Liver (tissue), 9 donors: ENCODE results near the gene PHF21B. TPM values are rescaled to one million over a fixed set of nuclear protein-coding genes. Genes with fewer than 3 reads are reported as not detected.
"Not testable (repeated sequence)": the region's sequence is repeated elsewhere in the genome, so short reads cannot be mapped to it uniquely, and the experiment has no call there.

Experiments used
- DNase-seq: peaks from one replicate; pipeline ENCODE4 v3.0.0-alpha.2; 2017; ENCODE audit warnings: low spot score
- H3K27ac ChIP-seq, 2 donors: one replicate each; pipeline ENCODE4 v1.7.0; 2013; ENCODE audit warnings: inconsistent platforms in 2 of 2, low read length in 2 of 2, control low read depth in 1 of 2, low read depth in 1 of 2, mild to moderate bottlenecking in 1 of 2
- H3K27me3 ChIP-seq, 4 donors: one replicate each; pipeline versions ENCODE4 v1.6.1 to v1.7.0; 2013; ENCODE audit warnings: low read length in 3 of 4, inconsistent platforms in 1 of 4, mild to moderate bottlenecking in 1 of 4, moderate library complexity in 1 of 4; ENCODE audit not compliant: control insufficient read depth in 4 of 4, insufficient read depth in 4 of 4
- H3K36me3 ChIP-seq, 4 donors: one replicate each; pipeline versions ENCODE4 v1.6.1 to v1.7.0; 2013; ENCODE audit warnings: low read length in 3 of 4, mild to moderate bottlenecking in 3 of 4, low read depth in 1 of 4, moderate library complexity in 1 of 4; ENCODE audit not compliant: control insufficient read depth in 4 of 4, insufficient read depth in 3 of 4
- H3K4me1 ChIP-seq, 4 donors: one replicate each; pipeline versions ENCODE4 v1.6.1 to v1.7.0; 2013; ENCODE audit warnings: low read length in 3 of 4, mild to moderate bottlenecking in 3 of 4, moderate library complexity in 1 of 4; ENCODE audit not compliant: control insufficient read depth in 4 of 4, insufficient read depth in 4 of 4
- H3K4me3 ChIP-seq, 3 donors: one replicate each; pipeline versions ENCODE4 v1.6.1 to v1.7.0; 2013; ENCODE audit warnings: low read length in 3 of 3, control low read depth in 1 of 3, low read depth in 1 of 3, mild to moderate bottlenecking in 1 of 3
- H3K9ac ChIP-seq, 2 donors: one replicate each; pipeline ENCODE4 v1.7.0; 2013; ENCODE audit warnings: low read length in 2 of 2, mild to moderate bottlenecking in 2 of 2, moderate library complexity in 2 of 2, control low read depth in 1 of 2, low read depth in 1 of 2
- H3K9me3 ChIP-seq, 4 donors: one replicate each; pipeline versions ENCODE4 v1.6.1 to v1.7.0; 2013; ENCODE audit warnings: low read length in 3 of 4; ENCODE audit not compliant: control insufficient read depth in 4 of 4
- EGR1 ChIP-seq, 2 donors: IDR thresholded peaks; 2 replicates each; pipeline ENCODE4 v1.6.1; 2016 to 2018; ENCODE audit warnings: antibody characterized with exemption in 2 of 2, low read depth in 2 of 2
- FOXA1 ChIP-seq: IDR thresholded peaks from 2 replicates; pipeline ENCODE4 v1.6.1; 2016; ENCODE audit warnings: antibody characterized with exemption
- HNF4A ChIP-seq, 2 donors: conservative IDR thresholded peaks; 2 replicates each; pipeline ENCODE4 v1.6.1; 2016; ENCODE audit warnings: antibody characterized with exemption in 2 of 2, mild to moderate bottlenecking in 2 of 2
- JUND ChIP-seq, 2 donors: IDR thresholded peaks; 2 replicates each; pipeline ENCODE4 v1.6.1; 2016; ENCODE audit warnings: antibody characterized with exemption in 2 of 2
- RAD21 ChIP-seq, 2 donors: IDR thresholded peaks; 2 replicates each; pipeline ENCODE4 v1.6.1; 2016; ENCODE audit warnings: antibody characterized with exemption in 2 of 2, mild to moderate bottlenecking in 2 of 2
- SP1 ChIP-seq: IDR thresholded peaks from 2 replicates; pipeline ENCODE4 v1.6.1; 2018; ENCODE audit warnings: antibody characterized with exemption, mild to moderate bottlenecking
- TAF1 ChIP-seq: conservative IDR thresholded peaks from 2 replicates; pipeline ENCODE4 v1.6.1; 2016; ENCODE audit warnings: antibody characterized with exemption, mild to moderate bottlenecking
- whole genome bisulfite sequencing: extraction: QIAGEN DNeasy Blood & Tissue Kit; methylation state at CpG from one replicate; pipeline ENCODE4 v1.1.7; 2013; 5-methylcytosine and 5-hydroxymethylcytosine counted together
- polyA plus RNA-seq, 2 donors: library from polyadenylated mRNA; stranded (reverse) in 1 of 2; unstranded in 1 of 2; fragments of 200-250 nt in 1 of 2; fragments of >200 nt in 1 of 2; fragmentation: Nextera tagmentation in 1 of 2; extraction: Ambion mirVana in 1 of 2; gene quantifications; one replicate each; pipeline versions ENCODE4 v1.2.1 to v1.2.3, GENCODE V29; 2013 to 2015
- total RNA-seq, 2 donors: library from RNA; depleted of rRNA; stranded (reverse); fragments of >200 nt; gene quantifications; one replicate each; pipeline ENCODE4 v1.2.3, GENCODE V29; 2014
- TF ChIP-seq, protein P1 (sequence below): fragments of 150-350 bp; IDR thresholded peaks from 2 replicates; pipeline ENCODE4 v1.5.1; 2017; ENCODE audit warnings: improper control_type of control experiment, low read depth, low read length; ENCODE audit not compliant: missing input control
- TF ChIP-seq, protein P2 (sequence below): IDR thresholded peaks from 2 replicates; pipeline ENCODE4 v1.6.1; 2016; ENCODE audit warnings: antibody characterized with exemption
- TF ChIP-seq, protein P3 (sequence below): IDR thresholded peaks from 2 replicates; pipeline ENCODE4 v1.6.1; 2016; ENCODE audit warnings: antibody characterized with exemption
- TF ChIP-seq, protein P4 (sequence below): IDR thresholded peaks from 2 replicates; pipeline ENCODE4 v1.6.1; 2016; ENCODE audit warnings: antibody characterized with exemption
- TF ChIP-seq, protein P5 (sequence below): IDR thresholded peaks from 2 replicates; pipeline ENCODE4 v1.6.1; 2016; ENCODE audit warnings: antibody characterized with exemption, mild to moderate bottlenecking
- donor health status: healthy.
- donor health status: healthy.
- donor health status: healthy.
- donor health status: healthy.
- donor health status: healthy.

PHF21B gene
- total and polyA plus RNA-seq, 4 donors, result not detected

DNA sequence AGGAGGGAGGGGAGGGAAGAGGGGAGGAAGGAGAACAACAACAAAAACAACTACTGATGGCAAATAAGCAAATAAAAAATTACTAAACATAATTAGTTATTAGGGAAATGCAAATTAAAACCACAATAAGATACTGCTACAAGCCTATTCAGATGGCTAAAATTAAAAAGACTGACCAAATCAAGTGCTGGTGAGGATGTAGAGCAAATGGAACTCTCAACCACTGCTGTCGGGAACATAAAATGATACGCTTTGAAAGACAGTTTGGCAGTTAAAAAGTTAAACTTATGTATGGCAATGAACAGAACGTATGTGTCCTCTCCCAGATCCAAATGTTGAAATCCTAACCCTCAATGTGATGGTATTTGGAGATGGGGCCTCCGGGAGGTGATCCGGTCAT is 85.7 kb downstream of the PHF21B start:
- WGBS, result 70% methylated on average over 5 of the region's 5 CpGs
- Histone ChIP-seq H3K9me3 (peaks cover 0 to 3% (median 0%) of the 10 kb centered on the region in 4 donors), H3K27ac (no peak overlapping the region), H3K36me3 (no peaks in the 10 kb centered on the region), H3K4me1 (no peaks in the 10 kb centered on the region), H3K4me3 (no peak overlapping the region), H3K27me3 (no peaks in the 10 kb centered on the region), H3K9ac (no peak overlapping the region)
- no peak for DNase-seq
- TF ChIP-seq RAD21 (IDR thresholded peaks at IDR 0.05) (no peak), HNF4A (conservative IDR thresholded peaks at IDR 0.05) (no peak), EGR1 (IDR thresholded peaks at IDR 0.05; ENCODE audit: low read depth in 2 of 2) (no peak)
- TF ChIP-seq, protein P1, sequence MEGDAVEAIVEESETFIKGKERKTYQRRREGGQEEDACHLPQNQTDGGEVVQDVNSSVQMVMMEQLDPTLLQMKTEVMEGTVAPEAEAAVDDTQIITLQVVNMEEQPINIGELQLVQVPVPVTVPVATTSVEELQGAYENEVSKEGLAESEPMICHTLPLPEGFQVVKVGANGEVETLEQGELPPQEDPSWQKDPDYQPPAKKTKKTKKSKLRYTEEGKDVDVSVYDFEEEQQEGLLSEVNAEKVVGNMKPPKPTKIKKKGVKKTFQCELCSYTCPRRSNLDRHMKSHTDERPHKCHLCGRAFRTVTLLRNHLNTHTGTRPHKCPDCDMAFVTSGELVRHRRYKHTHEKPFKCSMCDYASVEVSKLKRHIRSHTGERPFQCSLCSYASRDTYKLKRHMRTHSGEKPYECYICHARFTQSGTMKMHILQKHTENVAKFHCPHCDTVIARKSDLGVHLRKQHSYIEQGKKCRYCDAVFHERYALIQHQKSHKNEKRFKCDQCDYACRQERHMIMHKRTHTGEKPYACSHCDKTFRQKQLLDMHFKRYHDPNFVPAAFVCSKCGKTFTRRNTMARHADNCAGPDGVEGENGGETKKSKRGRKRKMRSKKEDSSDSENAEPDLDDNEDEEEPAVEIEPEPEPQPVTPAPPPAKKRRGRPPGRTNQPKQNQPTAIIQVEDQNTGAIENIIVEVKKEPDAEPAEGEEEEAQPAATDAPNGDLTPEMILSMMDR, result no peak
- TF ChIP-seq, protein P2, sequence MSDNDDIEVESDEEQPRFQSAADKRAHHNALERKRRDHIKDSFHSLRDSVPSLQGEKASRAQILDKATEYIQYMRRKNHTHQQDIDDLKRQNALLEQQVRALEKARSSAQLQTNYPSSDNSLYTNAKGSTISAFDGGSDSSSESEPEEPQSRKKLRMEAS, result no peak
- TF ChIP-seq, protein P3, sequence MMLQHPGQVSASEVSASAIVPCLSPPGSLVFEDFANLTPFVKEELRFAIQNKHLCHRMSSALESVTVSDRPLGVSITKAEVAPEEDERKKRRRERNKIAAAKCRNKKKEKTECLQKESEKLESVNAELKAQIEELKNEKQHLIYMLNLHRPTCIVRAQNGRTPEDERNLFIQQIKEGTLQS, result no peak

DNA sequence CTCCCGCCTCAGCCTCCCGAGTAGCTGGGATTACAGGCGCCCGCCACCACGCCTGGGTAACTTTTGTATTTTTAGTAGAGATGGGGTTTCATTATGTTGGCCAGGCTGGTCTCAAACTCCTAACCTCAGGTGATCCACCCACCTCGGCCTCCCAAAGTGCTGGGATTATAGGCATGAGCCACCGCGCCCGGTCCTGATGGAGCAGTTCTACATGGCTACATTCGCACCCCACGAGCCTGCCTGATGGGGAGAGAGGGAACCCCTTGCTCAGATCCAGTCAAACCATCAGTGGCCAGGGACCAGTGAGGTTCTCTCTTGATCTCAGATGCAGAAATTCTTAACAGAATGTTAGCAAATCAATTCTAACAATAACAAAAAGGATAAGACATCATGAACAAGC is 88.0 kb downstream of the PHF21B start:
- H3K4me1 ChIP-seq, H3K27ac ChIP-seq, H3K4me3 ChIP-seq, DNase-seq, H3K36me3 ChIP-seq, H3K9me3 ChIP-seq, H3K27me3 ChIP-seq, H3K9ac ChIP-seq: not testable (repeated sequence)
- WGBS, result 92% methylated on average over 11 of the region's 11 CpGs

DNA sequence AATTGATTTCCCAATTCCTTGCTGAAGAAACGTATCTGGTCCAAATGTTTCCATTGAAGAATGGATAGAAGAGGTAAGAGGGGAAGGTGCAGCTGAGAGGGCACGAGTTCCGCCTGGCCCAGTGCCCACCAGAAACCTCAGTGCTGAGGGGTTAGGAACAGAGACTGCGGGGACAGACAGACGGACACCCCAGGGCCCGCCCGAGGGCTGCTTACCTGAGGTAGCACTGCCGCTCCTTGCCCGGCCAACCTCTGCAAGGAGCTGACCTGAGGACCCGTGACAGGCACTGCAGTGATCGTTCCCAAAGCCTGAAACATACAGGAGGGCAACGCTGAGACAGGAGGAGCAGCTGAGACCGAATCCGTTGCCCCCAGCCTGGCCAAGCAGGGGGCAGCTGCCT is 89.6 kb downstream of the PHF21B start:
- Histone ChIP-seq H3K9me3 (peaks cover 0 to 3% (median 0%) of the 10 kb centered on the region in 4 donors), H3K4me3 (no peak overlapping the region), H3K27me3 (no peaks in the 10 kb centered on the region), H3K4me1 (no peaks in the 10 kb centered on the region), H3K9ac (no peak overlapping the region), H3K27ac (no peak overlapping the region), H3K36me3 (no peaks in the 10 kb centered on the region)
- DNase-seq, result no peak
- TF ChIP-seq TAF1, result no peak
- TF ChIP-seq, protein P4, sequence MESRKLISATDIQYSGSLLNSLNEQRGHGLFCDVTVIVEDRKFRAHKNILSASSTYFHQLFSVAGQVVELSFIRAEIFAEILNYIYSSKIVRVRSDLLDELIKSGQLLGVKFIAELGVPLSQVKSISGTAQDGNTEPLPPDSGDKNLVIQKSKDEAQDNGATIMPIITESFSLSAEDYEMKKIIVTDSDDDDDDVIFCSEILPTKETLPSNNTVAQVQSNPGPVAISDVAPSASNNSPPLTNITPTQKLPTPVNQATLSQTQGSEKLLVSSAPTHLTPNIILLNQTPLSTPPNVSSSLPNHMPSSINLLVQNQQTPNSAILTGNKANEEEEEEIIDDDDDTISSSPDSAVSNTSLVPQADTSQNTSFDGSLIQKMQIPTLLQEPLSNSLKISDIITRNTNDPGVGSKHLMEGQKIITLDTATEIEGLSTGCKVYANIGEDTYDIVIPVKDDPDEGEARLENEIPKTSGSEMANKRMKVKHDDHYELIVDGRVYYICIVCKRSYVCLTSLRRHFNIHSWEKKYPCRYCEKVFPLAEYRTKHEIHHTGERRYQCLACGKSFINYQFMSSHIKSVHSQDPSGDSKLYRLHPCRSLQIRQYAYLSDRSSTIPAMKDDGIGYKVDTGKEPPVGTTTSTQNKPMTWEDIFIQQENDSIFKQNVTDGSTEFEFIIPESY, result no peak
- 85% methylated on average over 14 of the region's 14 CpGs for WGBS

DNA sequence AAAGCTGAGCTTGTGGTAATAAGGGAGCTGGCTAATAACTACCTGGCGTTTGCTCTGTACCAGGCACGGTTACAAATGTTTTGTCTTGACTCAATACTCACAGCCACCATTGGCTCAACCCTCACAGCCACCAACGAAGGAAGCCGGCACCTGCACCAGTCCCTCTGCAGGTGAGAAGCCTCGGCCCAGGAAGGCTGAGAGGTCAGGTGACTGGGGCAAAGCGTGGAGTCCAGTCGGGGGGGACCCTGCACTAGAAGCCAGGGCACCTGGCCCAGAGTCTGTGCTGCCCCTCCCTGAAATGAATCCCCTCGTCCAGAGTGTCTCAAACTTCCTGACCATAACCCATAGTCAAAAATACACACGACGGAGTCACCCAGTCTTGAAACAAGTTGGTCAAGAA is 90.1 kb downstream of the PHF21B start:
- no peaks in the 10 kb centered on the region for H3K36me3 ChIP-seq
- DNase-seq, result no peak
- no peak overlapping the region for H3K9ac ChIP-seq
- H3K4me3 ChIP-seq, result no peak overlapping the region
- WGBS, result 79% methylated on average over 10 of the region's 10 CpGs
- no peak overlapping the region for H3K27ac ChIP-seq
- H3K9me3 ChIP-seq, result peaks cover 0 to 3% (median 0%) of the 10 kb centered on the region in 4 donors
- H3K27me3 ChIP-seq, result no peaks in the 10 kb centered on the region
- H3K4me1 ChIP-seq, result no peaks in the 10 kb centered on the region
- TF ChIP-seq, protein P1, result no peak
- no peak for TF ChIP-seq HNF4A (conservative IDR thresholded peaks at IDR 0.05)
- TF ChIP-seq, protein P5, sequence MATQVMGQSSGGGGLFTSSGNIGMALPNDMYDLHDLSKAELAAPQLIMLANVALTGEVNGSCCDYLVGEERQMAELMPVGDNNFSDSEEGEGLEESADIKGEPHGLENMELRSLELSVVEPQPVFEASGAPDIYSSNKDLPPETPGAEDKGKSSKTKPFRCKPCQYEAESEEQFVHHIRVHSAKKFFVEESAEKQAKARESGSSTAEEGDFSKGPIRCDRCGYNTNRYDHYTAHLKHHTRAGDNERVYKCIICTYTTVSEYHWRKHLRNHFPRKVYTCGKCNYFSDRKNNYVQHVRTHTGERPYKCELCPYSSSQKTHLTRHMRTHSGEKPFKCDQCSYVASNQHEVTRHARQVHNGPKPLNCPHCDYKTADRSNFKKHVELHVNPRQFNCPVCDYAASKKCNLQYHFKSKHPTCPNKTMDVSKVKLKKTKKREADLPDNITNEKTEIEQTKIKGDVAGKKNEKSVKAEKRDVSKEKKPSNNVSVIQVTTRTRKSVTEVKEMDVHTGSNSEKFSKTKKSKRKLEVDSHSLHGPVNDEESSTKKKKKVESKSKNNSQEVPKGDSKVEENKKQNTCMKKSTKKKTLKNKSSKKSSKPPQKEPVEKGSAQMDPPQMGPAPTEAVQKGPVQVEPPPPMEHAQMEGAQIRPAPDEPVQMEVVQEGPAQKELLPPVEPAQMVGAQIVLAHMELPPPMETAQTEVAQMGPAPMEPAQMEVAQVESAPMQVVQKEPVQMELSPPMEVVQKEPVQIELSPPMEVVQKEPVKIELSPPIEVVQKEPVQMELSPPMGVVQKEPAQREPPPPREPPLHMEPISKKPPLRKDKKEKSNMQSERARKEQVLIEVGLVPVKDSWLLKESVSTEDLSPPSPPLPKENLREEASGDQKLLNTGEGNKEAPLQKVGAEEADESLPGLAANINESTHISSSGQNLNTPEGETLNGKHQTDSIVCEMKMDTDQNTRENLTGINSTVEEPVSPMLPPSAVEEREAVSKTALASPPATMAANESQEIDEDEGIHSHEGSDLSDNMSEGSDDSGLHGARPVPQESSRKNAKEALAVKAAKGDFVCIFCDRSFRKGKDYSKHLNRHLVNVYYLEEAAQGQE, result no peak
- TF ChIP-seq SP1, result no peak
- no peak for TF ChIP-seq TAF1
- no peak for TF ChIP-seq JUND (IDR thresholded peaks at IDR 0.05)
- no peak for TF ChIP-seq FOXA1
- no peak for TF ChIP-seq RAD21 (IDR thresholded peaks at IDR 0.05)
- TF ChIP-seq, protein P3, result no peak
